OCI-LY1 (cell line): ENCODE data around the gene LRRC8E.

Source experiments
- CTCF ChIP-seq: fragments of 200-600 bp; sonication (generic), shearing (Covaris generic); IDR thresholded peaks from 2 replicates; pipeline ENCODE4 v1.5.1; 2017; ENCODE audit warnings: mild to moderate bottlenecking, antibody characterized with exemption, low read length, moderate library complexity, mixed read lengths
- EZH2 ChIP-seq: fragments of 200-600 bp; sonication (generic), shearing (Covaris generic); IDR thresholded peaks from 2 replicates; pipeline ENCODE4 v1.8.0; 2017; ENCODE audit warnings: borderline replicate concordance, mixed run types, mild to moderate bottlenecking, antibody characterized with exemption, low read length, moderate library complexity, mixed read lengths

- TF ChIP-seq EZH2 (no peak), CTCF (no peak)
Measured at GRCh38 chr19:7920519-7921301, 32.4 kb downstream of the LRRC8E start.
